AG04449 (cell line): ENCODE results near the gene KDM5D.

Experiments used
- CTCF ChIA-PET: fragments of 350-600 bp; formaldehyde crosslinking; extraction: SDS; loops from one replicate; lab custom pipeline; 2021; ENCODE audit warnings: antibody characterized with exemption; lab: Yijun Ruan, JAX
- POLR2A ChIA-PET: fragments of 400-600, 350-600 bp; formaldehyde crosslinking; extraction: SDS; loops from one replicate; lab custom pipeline; 2020; ENCODE audit warnings: antibody characterized with exemption, inconsistent platforms; lab: Yijun Ruan, JAX
- DNase-seq: peaks from one replicate; pipeline ENCODE4 v3.0.0-alpha.2; 2010; ENCODE audit warnings: low read depth, low spot score
- H3K4me3 ChIP-seq: 2 replicates; pipeline ENCODE4 v1.5.1; 2011; ENCODE audit warnings: low read depth, mild to moderate bottlenecking, control low read depth, low read length
- CTCF ChIP-seq: IDR thresholded peaks from one replicate; pipeline ENCODE4 v1.5.1; 2011; ENCODE audit warnings: mild to moderate bottlenecking, moderate library complexity, low read length, control low read depth, inconsistent platforms; ENCODE audit not compliant: insufficient read depth; ENCODE audit errors: missing control alignments

Gene KDM5D

GRCh38 chrY:19717146-19717545 is 27.4 kb downstream of the KDM5D start:
- TF ChIP-seq CTCF: no peak
- DNase-seq: no peak
- ChIA-PET CTCF (no interaction called here), POLR2A (no interaction called here)
- no peak overlapping the region for H3K4me3 ChIP-seq

- ChIA-PET POLR2A (no interaction called here), CTCF (no interaction called here)
- DNase-seq: no peak
- no peak for TF ChIP-seq CTCF
- H3K4me3 ChIP-seq: no peak overlapping the region
Measured at GRCh38 chrY:19715226-19715625, 29.3 kb downstream of the KDM5D start.

- CTCF ChIA-PET: no interaction called here
- DNase-seq: no peak
- no peak overlapping the region for H3K4me3 ChIP-seq
- POLR2A ChIA-PET: no interaction called here
- no peak for TF ChIP-seq CTCF
Measured at GRCh38 chrY:19713430-19713829, 31.1 kb downstream of the KDM5D start.

- CTCF ChIA-PET: no interaction called here
- POLR2A ChIA-PET: no interaction called here
- TF ChIP-seq CTCF: no peak
- H3K4me3 ChIP-seq: no peak overlapping the region
- no peak for DNase-seq
Measured at GRCh38 chrY:19706273-19706672, 38.3 kb downstream of the KDM5D start.

- CTCF ChIA-PET: no interaction called here
- POLR2A ChIA-PET: no interaction called here
- no peak overlapping the region for H3K4me3 ChIP-seq
- no peak for TF ChIP-seq CTCF
- no peak for DNase-seq
Measured at GRCh38 chrY:19698495-19698894, 46.0 kb downstream of the KDM5D start.

- TF ChIP-seq CTCF: no peak
- H3K4me3 ChIP-seq: no peak overlapping the region
- CTCF ChIA-PET: no interaction called here
- DNase-seq: no peak
- POLR2A ChIA-PET: no interaction called here
Measured at GRCh38 chrY:19680821-19681220, 63.7 kb downstream of the KDM5D start.
